GM12878 (cell line): ENCODE results near the gene AOAH.

Experiments
- ATF7 ChIP-seq: fragments of 450-650 bp; IDR thresholded peaks from 2 replicates; pipeline ENCODE4 v1.6.1; 2016; ENCODE audit warnings: low read depth, mild to moderate bottlenecking
- EZH2 ChIP-seq: IDR thresholded peaks from 2 replicates; pipeline ENCODE4 v1.6.1; 2012; ENCODE audit warnings: low read depth, mild to moderate bottlenecking, control low read depth, inconsistent platforms, low read length, borderline replicate concordance; ENCODE audit not compliant: control insufficient read depth
- NR2C2 ChIP-seq: IDR thresholded peaks from 2 replicates; pipeline ENCODE4 v1.6.1; 2011; ENCODE audit warnings: borderline replicate concordance, low read depth; ENCODE audit not compliant: control insufficient read depth, insufficient read length
- POLR2A ChIP-seq: IDR thresholded peaks from 2 replicates; pipeline ENCODE4 v1.6.1; 2011; ENCODE audit warnings: low read depth, mild to moderate bottlenecking, low read length
- RCOR1 ChIP-seq: conservative IDR thresholded peaks from 2 replicates; pipeline ENCODE4 v1.6.1; 2012; ENCODE audit warnings: low read depth, low read length, improper control_type of control experiment
- SMC3 ChIP-seq: IDR thresholded peaks from 2 replicates; pipeline ENCODE4 v1.6.1; 2011; ENCODE audit warnings: low read length, improper control_type of control experiment, borderline replicate concordance
- SREBF1 ChIP-seq: IDR thresholded peaks from 2 replicates; pipeline ENCODE4 v1.6.1; 2012; ENCODE audit warnings: mild to moderate bottlenecking, low read length
- SREBF2 ChIP-seq: IDR thresholded peaks from 2 replicates; pipeline ENCODE4 v1.6.1; 2012; ENCODE audit warnings: mild to moderate bottlenecking, low read length
- ZNF274 ChIP-seq: IDR thresholded peaks from one replicate; pipeline ENCODE4 v1.8.0; 2011; ENCODE audit not compliant: insufficient read length, insufficient read depth
- TF ChIP-seq, protein P1 (sequence below), 3 experiments: IDR thresholded peaks in 2 of 3; conservative IDR thresholded peaks in 1 of 3; 2 replicates each; pipeline ENCODE4 v1.5.1; 2011; ENCODE audit warnings: low read depth in 3 of 3, low read length in 3 of 3, mild to moderate bottlenecking in 3 of 3, control low read depth in 2 of 3, moderate library complexity in 2 of 3, inconsistent platforms in 1 of 3, mixed read lengths in 1 of 3; ENCODE audit not compliant: control insufficient read depth in 2 of 3, insufficient read depth in 1 of 3; ENCODE audit errors: extremely low read depth in 1 of 3
- TF ChIP-seq, protein P2 (sequence below): fragments of 450-650 bp; IDR thresholded peaks from 2 replicates; pipeline ENCODE4 v1.6.1; 2017; ENCODE audit warnings: antibody characterized with exemption, mild to moderate bottlenecking, moderate library complexity

GRCh38 chr7:36565792-36566356 lies 158.4 kb downstream of the AOAH start:
- TF ChIP-seq, protein P1, sequence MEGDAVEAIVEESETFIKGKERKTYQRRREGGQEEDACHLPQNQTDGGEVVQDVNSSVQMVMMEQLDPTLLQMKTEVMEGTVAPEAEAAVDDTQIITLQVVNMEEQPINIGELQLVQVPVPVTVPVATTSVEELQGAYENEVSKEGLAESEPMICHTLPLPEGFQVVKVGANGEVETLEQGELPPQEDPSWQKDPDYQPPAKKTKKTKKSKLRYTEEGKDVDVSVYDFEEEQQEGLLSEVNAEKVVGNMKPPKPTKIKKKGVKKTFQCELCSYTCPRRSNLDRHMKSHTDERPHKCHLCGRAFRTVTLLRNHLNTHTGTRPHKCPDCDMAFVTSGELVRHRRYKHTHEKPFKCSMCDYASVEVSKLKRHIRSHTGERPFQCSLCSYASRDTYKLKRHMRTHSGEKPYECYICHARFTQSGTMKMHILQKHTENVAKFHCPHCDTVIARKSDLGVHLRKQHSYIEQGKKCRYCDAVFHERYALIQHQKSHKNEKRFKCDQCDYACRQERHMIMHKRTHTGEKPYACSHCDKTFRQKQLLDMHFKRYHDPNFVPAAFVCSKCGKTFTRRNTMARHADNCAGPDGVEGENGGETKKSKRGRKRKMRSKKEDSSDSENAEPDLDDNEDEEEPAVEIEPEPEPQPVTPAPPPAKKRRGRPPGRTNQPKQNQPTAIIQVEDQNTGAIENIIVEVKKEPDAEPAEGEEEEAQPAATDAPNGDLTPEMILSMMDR (IDR thresholded peaks at IDR 0.05 in 2 of 3, conservative IDR thresholded peaks at IDR 0.05 in 1 of 3; ENCODE audit: control insufficient read depth in 2 of 3, extremely low read depth in 1 of 3, insufficient read depth in 1 of 3, low read depth in 3 of 3, low read length in 3 of 3), result no peak
- TF ChIP-seq SMC3 (no peak), EZH2 (no peak), RCOR1 (no peak), ATF7 (no peak), SREBF2 (no peak), POLR2A (no peak), SREBF1 (no peak), ZNF274 (no peak), NR2C2 (no peak)
- TF ChIP-seq, protein P2, sequence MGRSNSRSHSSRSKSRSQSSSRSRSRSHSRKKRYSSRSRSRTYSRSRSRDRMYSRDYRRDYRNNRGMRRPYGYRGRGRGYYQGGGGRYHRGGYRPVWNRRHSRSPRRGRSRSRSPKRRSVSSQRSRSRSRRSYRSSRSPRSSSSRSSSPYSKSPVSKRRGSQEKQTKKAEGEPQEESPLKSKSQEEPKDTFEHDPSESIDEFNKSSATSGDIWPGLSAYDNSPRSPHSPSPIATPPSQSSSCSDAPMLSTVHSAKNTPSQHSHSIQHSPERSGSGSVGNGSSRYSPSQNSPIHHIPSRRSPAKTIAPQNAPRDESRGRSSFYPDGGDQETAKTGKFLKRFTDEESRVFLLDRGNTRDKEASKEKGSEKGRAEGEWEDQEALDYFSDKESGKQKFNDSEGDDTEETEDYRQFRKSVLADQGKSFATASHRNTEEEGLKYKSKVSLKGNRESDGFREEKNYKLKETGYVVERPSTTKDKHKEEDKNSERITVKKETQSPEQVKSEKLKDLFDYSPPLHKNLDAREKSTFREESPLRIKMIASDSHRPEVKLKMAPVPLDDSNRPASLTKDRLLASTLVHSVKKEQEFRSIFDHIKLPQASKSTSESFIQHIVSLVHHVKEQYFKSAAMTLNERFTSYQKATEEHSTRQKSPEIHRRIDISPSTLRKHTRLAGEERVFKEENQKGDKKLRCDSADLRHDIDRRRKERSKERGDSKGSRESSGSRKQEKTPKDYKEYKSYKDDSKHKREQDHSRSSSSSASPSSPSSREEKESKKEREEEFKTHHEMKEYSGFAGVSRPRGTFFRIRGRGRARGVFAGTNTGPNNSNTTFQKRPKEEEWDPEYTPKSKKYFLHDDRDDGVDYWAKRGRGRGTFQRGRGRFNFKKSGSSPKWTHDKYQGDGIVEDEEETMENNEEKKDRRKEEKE, result no peak
